SK-N-SH (cell line): ENCODE data around the gene CRIP1.

Experiments
- EP300 ChIP-seq, 2 experiments: IDR thresholded peaks; 2 replicates each; pipeline versions ENCODE4 v1.4.0 to v1.6.1; 2012; ENCODE audit warnings: borderline replicate concordance in 1 of 2, low read depth in 1 of 2, low read length in 1 of 2
- EZH2phosphoT487 ChIP-seq: fragments of 200-600 bp; sonication (generic); IDR thresholded peaks from 2 replicates; pipeline ENCODE4 v1.6.1; 2017; ENCODE audit warnings: low read depth, mixed run types, mild to moderate bottlenecking, antibody characterized with exemption, moderate library complexity, borderline replicate concordance
- FOXM1 ChIP-seq: IDR thresholded peaks from 2 replicates; pipeline ENCODE4 v1.4.0; 2012; ENCODE audit warnings: low read depth, mild to moderate bottlenecking
- MEF2A ChIP-seq: IDR thresholded peaks from 2 replicates; pipeline ENCODE4 v1.4.0; 2012; ENCODE audit warnings: low read depth, borderline replicate concordance
- MXI1 ChIP-seq: IDR thresholded peaks from 2 replicates; pipeline ENCODE4 v1.6.1; 2012; ENCODE audit warnings: mild to moderate bottlenecking, low read depth, low read length, improper control_type of control experiment
- NRF1 ChIP-seq: IDR thresholded peaks from 2 replicates; pipeline ENCODE4 v1.6.1; 2012; ENCODE audit warnings: low read depth, mild to moderate bottlenecking, low read length
- TAF1 ChIP-seq: IDR thresholded peaks from 2 replicates; pipeline ENCODE4 v1.6.1; 2012; ENCODE audit warnings: low read depth, mild to moderate bottlenecking, low read length, moderate library complexity, borderline replicate concordance
- TCF12 ChIP-seq: IDR thresholded peaks from 2 replicates; pipeline ENCODE4 v1.4.0; 2012
- TF ChIP-seq, protein P1 (sequence below): fragments of 200-600 bp; sonication (generic); IDR thresholded peaks from 2 replicates; pipeline ENCODE4 v1.6.1; 2017; ENCODE audit warnings: antibody characterized with exemption, mild to moderate bottlenecking, moderate library complexity
- TF ChIP-seq, protein P2 (sequence below): IDR thresholded peaks from 2 replicates; pipeline ENCODE4 v1.4.0; 2012; ENCODE audit warnings: low read depth
- TF ChIP-seq, protein P3 (sequence below): IDR thresholded peaks from 2 replicates; pipeline ENCODE4 v1.4.0; 2012; ENCODE audit warnings: low read depth, borderline replicate concordance

DNA sequence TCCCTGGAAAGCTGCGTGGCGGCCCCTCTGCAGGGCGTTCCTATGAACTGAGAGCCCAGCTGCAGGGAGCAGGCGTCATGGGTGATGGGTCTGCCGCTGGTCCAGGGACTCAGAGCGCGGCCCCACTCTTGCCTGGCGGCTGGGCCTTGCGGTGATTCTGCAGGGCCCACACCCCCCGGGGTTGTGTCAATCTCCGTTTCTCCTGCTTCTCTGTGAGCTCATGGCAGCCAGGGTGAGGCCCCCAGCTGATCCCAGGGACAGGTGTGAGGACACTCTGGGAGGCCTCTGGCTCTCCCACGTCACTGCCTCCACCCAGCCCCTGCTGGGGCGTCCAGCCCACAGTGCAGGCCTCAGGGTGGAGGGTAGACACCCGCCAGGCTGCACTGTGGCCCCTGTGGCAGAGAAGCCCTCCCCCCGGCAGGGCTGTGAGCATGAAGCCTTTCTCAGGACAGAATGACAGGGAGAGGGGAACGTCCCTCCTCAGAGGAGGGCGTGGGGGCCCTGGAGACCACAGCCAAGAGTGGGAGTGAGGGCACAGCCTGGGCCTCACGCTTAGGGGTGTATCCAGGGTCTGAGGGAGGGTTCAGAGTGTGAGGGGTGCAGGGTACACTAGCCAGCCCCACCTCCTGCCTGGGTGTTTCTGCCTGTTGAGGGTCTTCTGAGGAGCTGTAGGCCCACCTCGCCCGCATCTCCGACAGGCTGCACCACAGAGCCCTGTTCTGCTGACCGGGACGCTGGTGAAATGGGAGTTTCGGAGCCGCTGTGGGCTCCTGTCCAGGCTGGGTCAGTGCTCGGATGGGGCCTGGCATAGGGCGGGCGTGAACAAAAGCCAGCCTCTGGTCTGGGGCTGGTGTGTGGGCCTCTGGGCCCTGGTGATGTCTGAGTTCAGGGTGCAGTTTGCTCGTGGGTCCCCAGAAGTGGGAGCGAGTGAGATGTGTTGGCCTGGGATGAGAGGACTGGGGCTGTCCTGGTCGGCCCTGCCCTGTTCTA is 38.7 kb upstream of the CRIP1 start:
- TF ChIP-seq TAF1 = no peak
- TF ChIP-seq, protein P1, sequence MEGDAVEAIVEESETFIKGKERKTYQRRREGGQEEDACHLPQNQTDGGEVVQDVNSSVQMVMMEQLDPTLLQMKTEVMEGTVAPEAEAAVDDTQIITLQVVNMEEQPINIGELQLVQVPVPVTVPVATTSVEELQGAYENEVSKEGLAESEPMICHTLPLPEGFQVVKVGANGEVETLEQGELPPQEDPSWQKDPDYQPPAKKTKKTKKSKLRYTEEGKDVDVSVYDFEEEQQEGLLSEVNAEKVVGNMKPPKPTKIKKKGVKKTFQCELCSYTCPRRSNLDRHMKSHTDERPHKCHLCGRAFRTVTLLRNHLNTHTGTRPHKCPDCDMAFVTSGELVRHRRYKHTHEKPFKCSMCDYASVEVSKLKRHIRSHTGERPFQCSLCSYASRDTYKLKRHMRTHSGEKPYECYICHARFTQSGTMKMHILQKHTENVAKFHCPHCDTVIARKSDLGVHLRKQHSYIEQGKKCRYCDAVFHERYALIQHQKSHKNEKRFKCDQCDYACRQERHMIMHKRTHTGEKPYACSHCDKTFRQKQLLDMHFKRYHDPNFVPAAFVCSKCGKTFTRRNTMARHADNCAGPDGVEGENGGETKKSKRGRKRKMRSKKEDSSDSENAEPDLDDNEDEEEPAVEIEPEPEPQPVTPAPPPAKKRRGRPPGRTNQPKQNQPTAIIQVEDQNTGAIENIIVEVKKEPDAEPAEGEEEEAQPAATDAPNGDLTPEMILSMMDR = no peak
- TF ChIP-seq, protein P2, sequence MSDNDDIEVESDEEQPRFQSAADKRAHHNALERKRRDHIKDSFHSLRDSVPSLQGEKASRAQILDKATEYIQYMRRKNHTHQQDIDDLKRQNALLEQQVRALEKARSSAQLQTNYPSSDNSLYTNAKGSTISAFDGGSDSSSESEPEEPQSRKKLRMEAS = no peak
- no peak for TF ChIP-seq FOXM1
- no peak for TF ChIP-seq MXI1
- no peak for TF ChIP-seq NRF1
- no peak for TF ChIP-seq MEF2A
- TF ChIP-seq TCF12 = no peak
- no peak for TF ChIP-seq EP300 (IDR thresholded peaks at IDR 0.05; ENCODE audit: borderline replicate concordance in 1 of 2, low read depth in 1 of 2, low read length in 1 of 2)
- TF ChIP-seq EZH2phosphoT487 = no peak
- TF ChIP-seq, protein P3, sequence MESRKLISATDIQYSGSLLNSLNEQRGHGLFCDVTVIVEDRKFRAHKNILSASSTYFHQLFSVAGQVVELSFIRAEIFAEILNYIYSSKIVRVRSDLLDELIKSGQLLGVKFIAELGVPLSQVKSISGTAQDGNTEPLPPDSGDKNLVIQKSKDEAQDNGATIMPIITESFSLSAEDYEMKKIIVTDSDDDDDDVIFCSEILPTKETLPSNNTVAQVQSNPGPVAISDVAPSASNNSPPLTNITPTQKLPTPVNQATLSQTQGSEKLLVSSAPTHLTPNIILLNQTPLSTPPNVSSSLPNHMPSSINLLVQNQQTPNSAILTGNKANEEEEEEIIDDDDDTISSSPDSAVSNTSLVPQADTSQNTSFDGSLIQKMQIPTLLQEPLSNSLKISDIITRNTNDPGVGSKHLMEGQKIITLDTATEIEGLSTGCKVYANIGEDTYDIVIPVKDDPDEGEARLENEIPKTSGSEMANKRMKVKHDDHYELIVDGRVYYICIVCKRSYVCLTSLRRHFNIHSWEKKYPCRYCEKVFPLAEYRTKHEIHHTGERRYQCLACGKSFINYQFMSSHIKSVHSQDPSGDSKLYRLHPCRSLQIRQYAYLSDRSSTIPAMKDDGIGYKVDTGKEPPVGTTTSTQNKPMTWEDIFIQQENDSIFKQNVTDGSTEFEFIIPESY = no peak
